CD14-positive monocyte (primary cell): Measurements from ENCODE around the gene PTGR2. TPM values are rescaled to one million over a fixed set of nuclear protein-coding genes. Genes with fewer than 3 reads are reported as not detected.

Source experiments
- DNase-seq, 3 donors: peaks; one replicate each; pipeline ENCODE4 v3.0.0-alpha.2; 2011 to 2022
- H2AFZ ChIP-seq: 2 replicates; pipeline ENCODE4 v1.6.0; 2012; ENCODE audit warnings: mild to moderate bottlenecking, low read depth, low read length, inconsistent platforms; ENCODE audit not compliant: insufficient read depth, poor library complexity, severe bottlenecking
- H3K27ac ChIP-seq, 2 donors: 1 replicate in 1 of 2; 2 replicates in 1 of 2; pipeline ENCODE4 v1.5.1; 2012 to 2013; ENCODE audit warnings: low read length in 2 of 2, control low read depth in 1 of 2, inconsistent platforms in 1 of 2, low read depth in 1 of 2, mild to moderate bottlenecking in 1 of 2
- H3K27me3 ChIP-seq, 2 donors: one replicate each; pipeline versions ENCODE4 v1.6.0 to v1.6.1; 2011 to 2013; ENCODE audit warnings: low read length in 2 of 2; ENCODE audit not compliant: control insufficient read depth in 2 of 2, insufficient read depth in 2 of 2
- H3K36me3 ChIP-seq, 2 donors: replicated peaks in 1 of 2; 1 replicate in 1 of 2; 2 replicates in 1 of 2; pipeline versions ENCODE4 v1.5.1 to v1.6.1; 2012 to 2013; ENCODE audit warnings: low read length in 2 of 2, control low read depth in 1 of 2, inconsistent platforms in 1 of 2, mild to moderate bottlenecking in 1 of 2; ENCODE audit not compliant: insufficient read depth in 2 of 2, control insufficient read depth in 1 of 2
- H3K4me1 ChIP-seq, 2 donors: 1 replicate in 1 of 2; 2 replicates in 1 of 2; pipeline versions ENCODE4 v1.5.1 to v1.6.1; 2012 to 2013; ENCODE audit warnings: low read length in 2 of 2, control low read depth in 1 of 2, inconsistent platforms in 1 of 2, mild to moderate bottlenecking in 1 of 2, moderate library complexity in 1 of 2; ENCODE audit not compliant: insufficient read depth in 2 of 2, control insufficient read depth in 1 of 2
- H3K4me2 ChIP-seq: replicated peaks from 2 replicates; pipeline ENCODE3; 2012; ENCODE audit warnings: low read length, moderate library complexity, mild to moderate bottlenecking; ENCODE audit not compliant: poor library complexity, severe bottlenecking; ENCODE audit errors: extremely low read depth
- H3K4me3 ChIP-seq, 3 experiments: fragments of 200-600 bp in 1 of 3; sonication (generic) in 1 of 3; replicated peaks in 1 of 3; 1 replicate in 2 of 3; 2 replicates in 1 of 3; pipeline ENCODE4 v1.5.1; 2011 to 2013; ENCODE audit warnings: low read length in 3 of 3, mild to moderate bottlenecking in 3 of 3, control low read depth in 2 of 3, low read depth in 2 of 3, inconsistent platforms in 1 of 3, moderate library complexity in 1 of 3
- H3K79me2 ChIP-seq: 2 replicates; pipeline ENCODE4 v1.6.0; 2012; ENCODE audit warnings: mild to moderate bottlenecking, control low read depth, inconsistent platforms, low read length, moderate library complexity; ENCODE audit not compliant: insufficient read depth
- H3K9ac ChIP-seq: 2 replicates; pipeline ENCODE4 v1.6.0; 2017; ENCODE audit warnings: low read length, mild to moderate bottlenecking; ENCODE audit not compliant: insufficient read depth, poor library complexity, severe bottlenecking
- H3K9me3 ChIP-seq, 2 donors: replicated peaks in 1 of 2; 1 replicate in 1 of 2; 2 replicates in 1 of 2; pipeline versions ENCODE4 v1.5.1 to v1.6.1; 2012 to 2013; ENCODE audit warnings: low read length in 2 of 2, control low read depth in 1 of 2; ENCODE audit not compliant: control insufficient read depth in 1 of 2, insufficient read depth in 1 of 2
- H4K20me1 ChIP-seq: 2 replicates; pipeline ENCODE4 v1.6.0; 2012; ENCODE audit warnings: mild to moderate bottlenecking, low read length, control low read depth, moderate library complexity; ENCODE audit not compliant: insufficient read depth
- H3K27ac Mint-ChIP-seq, 7 donors: one replicate each; pipeline ENCODE4 v1.8.0; 2020; ENCODE audit warnings: mild to moderate bottlenecking in 7 of 7, mixed read lengths in 7 of 7, moderate library complexity in 6 of 7, inconsistent platforms in 2 of 7
- H3K27me3 Mint-ChIP-seq, 3 donors: one replicate each; pipeline ENCODE4 v1.8.0; 2021 to 2022; ENCODE audit warnings: low read depth in 3 of 3, mild to moderate bottlenecking in 3 of 3, mixed read lengths in 3 of 3, moderate library complexity in 3 of 3, inconsistent platforms in 1 of 3
- H3K36me3 Mint-ChIP-seq, 2 donors: one replicate each; pipeline ENCODE4 v1.8.0; 2020; ENCODE audit warnings: mixed read lengths in 2 of 2, inconsistent platforms in 1 of 2, mild to moderate bottlenecking in 1 of 2
- H3K4me1 Mint-ChIP-seq: one replicate; pipeline ENCODE4 v1.8.0; 2020; ENCODE audit warnings: mild to moderate bottlenecking, mixed read lengths
- H3K4me3 Mint-ChIP-seq, 2 donors: one replicate each; pipeline ENCODE4 v1.8.0; 2020; ENCODE audit warnings: mild to moderate bottlenecking in 2 of 2, mixed read lengths in 2 of 2, moderate library complexity in 1 of 2
- H3K9me3 Mint-ChIP-seq, 7 donors: one replicate each; pipeline ENCODE4 v1.8.0; 2020 to 2022; ENCODE audit warnings: mixed read lengths in 7 of 7, mild to moderate bottlenecking in 6 of 7, moderate library complexity in 6 of 7, inconsistent platforms in 2 of 7
- CTCF ChIP-seq: fragments of 200-600 bp; IDR thresholded peaks from one replicate; pipeline ENCODE4 v1.8.0; 2022; ENCODE audit warnings: antibody characterized with exemption, mild to moderate bottlenecking
- WGBS: methylation state at CpG from one replicate; pipeline ENCODE4 v1.1.5; 2013; ENCODE audit warnings: missing lambda C conversion rate; ENCODE audit not compliant: insufficient coverage; 5-methylcytosine and 5-hydroxymethylcytosine counted together
- intact Hi-C, 2 donors: fragments of 100-400 bp; cut with micrococcal nuclease; formaldehyde crosslinking; loops; one replicate each; pipeline versions ENCODE4 v1.15.0 to v1.15.1; 2023
- polyA plus RNA-seq, 3 donors: library from polyadenylated mRNA; depleted of rRNA in 1 of 3; unstranded in 2 of 3; stranded (reverse) in 1 of 3; fragments of 300-500 nt in 2 of 3; fragments of >200 nt in 1 of 3; fragmentation: Illumina TruSeq in 2 of 3; gene quantifications; 1 replicate in 2 of 3; 2 replicates in 1 of 3; pipeline ENCODE4 v1.2.3, GENCODE V29; 2012 to 2021

Gene PTGR2
- polyA plus RNA-seq, 3 donors, result 1.1 to 3.8 (median 1.1) TPM

- H4K20me1 ChIP-seq, result no peaks in the 10 kb centered on the region
- H3K4me3 ChIP-seq, result no peak overlapping the region
- Mint-ChIP-seq H3K36me3 (no peaks in the 10 kb centered on the region), H3K9me3 (no peaks in the 10 kb centered on the region), H3K27me3 (no peaks in the 10 kb centered on the region), H3K4me1 (no peaks in the 10 kb centered on the region), H3K4me3 (no peak overlapping the region), H3K27ac (peak overlapping the region in 1 of 7 donors; percentile 30)
- H3K9ac ChIP-seq, result no peak overlapping the region
- no peaks in the 10 kb centered on the region for H3K36me3 ChIP-seq
- no peaks in the 10 kb centered on the region for H3K79me2 ChIP-seq
- TF ChIP-seq CTCF, result no peak
- H3K9me3 ChIP-seq, result no peaks in the 10 kb centered on the region
- no peaks in the 10 kb centered on the region for H3K27me3 ChIP-seq
- no peak overlapping the region for H3K4me2 ChIP-seq
- intact Hi-C loops, result no loop called here
- no peak overlapping the region for H3K27ac ChIP-seq
- no peaks in the 10 kb centered on the region for H3K4me1 ChIP-seq
- DNase-seq, result no peak
- H2AFZ ChIP-seq, result no peak overlapping the region
- WGBS, result no CpG with 5 or more reads among the region's 2 CpGs
Measured at GRCh38 chr14:73870525-73871235, 19.0 kb downstream of the PTGR2 start.

GRCh38 chr14:73873660-73874059, 22.0 kb downstream of the PTGR2 start:
- H3K36me3 ChIP-seq, result no peaks in the 10 kb centered on the region
- no peaks in the 10 kb centered on the region for H3K4me1 ChIP-seq
- DNase-seq, result no peak
- Mint-ChIP-seq H3K9me3 (no peaks in the 10 kb centered on the region), H3K27ac (no peak overlapping the region), H3K4me3 (no peak overlapping the region), H3K27me3 (no peaks in the 10 kb centered on the region), H3K4me1 (no peaks in the 10 kb centered on the region), H3K36me3 (no peaks in the 10 kb centered on the region)
- no peaks in the 10 kb centered on the region for H4K20me1 ChIP-seq
- no peak overlapping the region for H2AFZ ChIP-seq
- H3K27me3 ChIP-seq, result no peaks in the 10 kb centered on the region
- H3K9me3 ChIP-seq, result no peaks in the 10 kb centered on the region
- H3K79me2 ChIP-seq, result no peaks in the 10 kb centered on the region
- H3K4me2 ChIP-seq, result no peak overlapping the region
- H3K27ac ChIP-seq, result no peak overlapping the region
- H3K9ac ChIP-seq, result no peak overlapping the region
- intact Hi-C loops, result no loop called here
- no CpG with 5 or more reads among the region's 3 CpGs for WGBS
- TF ChIP-seq CTCF, result no peak
- no peak overlapping the region for H3K4me3 ChIP-seq
